ENCODE measurements around the gene FDXACB1.

The FDXACB1 gene

GRCh38 chr11:111843661-111844060 lies 35.3 kb downstream of the FDXACB1 start:
- Mint-ChIP-seq H3K36me3 (ENCODE audit: low read depth) (peaks cover 20% of the 10 kb centered on the region), H3K4me3 (no peak overlapping the region), H3K27ac (no peak overlapping the region)

DNA sequence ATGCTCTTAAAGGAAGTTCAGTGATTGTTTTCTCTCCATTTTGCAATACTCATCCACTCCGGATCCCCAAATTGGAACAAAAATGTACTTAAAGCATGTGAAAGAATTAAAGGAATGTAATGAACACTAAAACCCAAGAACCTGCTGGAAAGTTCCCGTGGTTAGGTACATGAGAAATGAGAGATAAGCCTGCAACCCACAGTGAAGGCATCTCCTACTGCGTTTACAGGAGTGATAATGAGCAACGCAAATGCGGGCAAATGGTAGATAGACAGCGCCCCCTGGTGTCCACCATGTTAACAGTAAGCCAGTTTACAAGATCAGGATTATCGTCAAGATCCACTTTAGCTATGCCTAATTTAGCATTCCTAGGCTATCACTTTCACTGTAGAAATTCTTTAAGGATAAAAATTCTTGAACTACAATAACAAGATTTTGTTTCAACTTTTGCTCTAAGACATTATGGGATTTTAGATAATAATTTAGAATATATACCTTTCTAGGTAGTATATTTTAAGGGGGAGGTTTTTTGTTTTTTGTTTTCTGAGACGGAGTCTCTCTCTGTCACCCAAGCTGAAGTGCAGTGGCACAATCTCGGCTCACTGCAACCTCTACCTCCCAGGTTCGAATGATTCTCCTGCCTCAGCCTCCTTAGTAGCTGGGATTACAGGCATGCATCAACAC lies 37.5 kb downstream of the FDXACB1 start:
- no peak overlapping the region for H3K27ac Mint-ChIP-seq

More at GRCh38 chr11:111843661-111844060, 35.3 kb downstream of the FDXACB1 start:
- H3K4me1 Mint-ChIP-seq (ENCODE audit: low read depth), result no peaks in the 10 kb centered on the region
- no peak for DNase-seq (ENCODE audit: low spot score)
- H3K27me3 Mint-ChIP-seq (ENCODE audit: low read depth), result no peaks in the 10 kb centered on the region
- H3K9me3 Mint-ChIP-seq, result no peaks in the 10 kb centered on the region

GRCh38 chr11:111840143-111840542 lies 38.8 kb downstream of the FDXACB1 start:
- DNase-seq (ENCODE audit: low spot score), result no peak
- no peaks in the 10 kb centered on the region for H3K9me3 Mint-ChIP-seq
- H3K36me3 Mint-ChIP-seq (ENCODE audit: low read depth), result peaks cover 24% of the 10 kb centered on the region
- H3K27me3 Mint-ChIP-seq (ENCODE audit: low read depth), result no peaks in the 10 kb centered on the region
- H3K27ac Mint-ChIP-seq, result no peak overlapping the region
- no peak overlapping the region for H3K4me3 Mint-ChIP-seq
- H3K4me1 Mint-ChIP-seq (ENCODE audit: low read depth), result peaks cover 3% of the 10 kb centered on the region

More for the DNA sequence above, 37.5 kb downstream of the FDXACB1 start:
- Mint-ChIP-seq H3K36me3 (ENCODE audit: low read depth) (peaks cover 18% of the 10 kb centered on the region), H3K4me1 (ENCODE audit: low read depth) (peaks cover 3% of the 10 kb centered on the region), H3K4me3 (no peak overlapping the region), H3K9me3 (no peaks in the 10 kb centered on the region), H3K27me3 (ENCODE audit: low read depth) (no peaks in the 10 kb centered on the region)
- DNase-seq (ENCODE audit: low spot score), result peak; percentile 75

- Mint-ChIP-seq H3K27ac (no peak overlapping the region), H3K4me1 (ENCODE audit: low read depth) (peaks cover 3% of the 10 kb centered on the region), H3K4me3 (no peak overlapping the region), H3K9me3 (no peaks in the 10 kb centered on the region), H3K27me3 (ENCODE audit: low read depth) (no peaks in the 10 kb centered on the region), H3K36me3 (ENCODE audit: low read depth) (peaks cover 22% of the 10 kb centered on the region)
- DNase-seq (ENCODE audit: low spot score), result no peak
Observed at GRCh38 chr11:111838054-111838453, 40.9 kb downstream of the FDXACB1 start.

- Mint-ChIP-seq H3K27ac (no peak overlapping the region), H3K4me3 (no peak overlapping the region), H3K9me3 (no peaks in the 10 kb centered on the region), H3K27me3 (ENCODE audit: low read depth) (no peaks in the 10 kb centered on the region), H3K36me3 (ENCODE audit: low read depth) (peaks cover 22% of the 10 kb centered on the region), H3K4me1 (ENCODE audit: low read depth) (peaks cover 3% of the 10 kb centered on the region)
- DNase-seq (ENCODE audit: low spot score), result no peak
Observed at GRCh38 chr11:111837366-111837891, 41.5 kb downstream of the FDXACB1 start.

DNA sequence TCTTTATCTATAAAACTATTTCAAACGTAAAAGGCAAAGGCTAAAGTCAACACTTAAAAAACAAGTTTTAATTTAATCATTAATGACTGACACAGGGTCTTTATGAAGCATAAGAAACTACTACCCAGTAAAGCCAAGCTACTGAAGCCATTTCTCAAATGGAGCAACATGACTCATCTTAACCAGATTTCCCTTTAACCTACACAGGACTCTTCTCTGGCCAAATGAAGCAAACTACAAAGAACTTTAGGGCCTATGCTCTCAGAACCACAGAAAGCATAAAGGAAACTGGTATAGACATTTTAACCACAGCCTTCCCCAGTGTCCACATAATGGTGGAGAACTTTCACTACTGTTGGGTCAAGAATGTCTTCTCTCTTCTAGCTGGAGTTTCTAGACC lies 42.2 kb downstream of the FDXACB1 start:
- DNase-seq (ENCODE audit: low spot score), result no peak
- Mint-ChIP-seq H3K27me3 (ENCODE audit: low read depth) (no peaks in the 10 kb centered on the region), H3K4me3 (no peak overlapping the region), H3K4me1 (ENCODE audit: low read depth) (peaks cover 3% of the 10 kb centered on the region), H3K9me3 (no peaks in the 10 kb centered on the region), H3K27ac (no peak overlapping the region), H3K36me3 (ENCODE audit: low read depth) (peaks cover 24% of the 10 kb centered on the region)

DNA sequence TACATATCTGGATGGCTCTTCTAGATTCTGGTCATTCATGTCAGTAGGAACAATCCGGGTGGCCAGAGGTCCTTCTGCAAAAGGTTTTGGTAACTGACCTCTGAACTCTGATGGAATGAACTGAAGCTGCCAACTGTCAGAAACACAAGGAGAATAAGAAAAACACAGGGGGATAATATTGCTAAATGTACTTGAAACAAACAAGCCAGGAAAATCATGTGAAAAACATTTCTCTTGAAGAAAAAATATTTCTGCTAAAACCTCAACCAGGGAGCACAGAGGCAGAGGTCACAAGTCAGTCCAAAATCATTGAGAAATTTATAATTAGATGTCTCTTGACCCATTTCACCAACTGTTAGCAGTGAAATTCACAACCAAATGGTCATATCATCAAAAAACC lies 42.8 kb downstream of the FDXACB1 start:
- no peak overlapping the region for H3K27ac Mint-ChIP-seq
- no peak overlapping the region for H3K4me3 Mint-ChIP-seq
- no peaks in the 10 kb centered on the region for H3K9me3 Mint-ChIP-seq
- no peaks in the 10 kb centered on the region for H3K27me3 Mint-ChIP-seq (ENCODE audit: low read depth)
- no peak for DNase-seq (ENCODE audit: low spot score)
- H3K36me3 Mint-ChIP-seq (ENCODE audit: low read depth), result peaks cover 28% of the 10 kb centered on the region
- H3K4me1 Mint-ChIP-seq (ENCODE audit: low read depth), result peaks cover 3% of the 10 kb centered on the region

- Mint-ChIP-seq H3K4me3 (no peak overlapping the region), H3K9me3 (no peaks in the 10 kb centered on the region), H3K4me1 (ENCODE audit: low read depth) (peaks cover 3% of the 10 kb centered on the region), H3K36me3 (ENCODE audit: low read depth) (peaks cover 28% of the 10 kb centered on the region), H3K27me3 (ENCODE audit: low read depth) (no peaks in the 10 kb centered on the region), H3K27ac (no peak overlapping the region)
- no peak for DNase-seq (ENCODE audit: low spot score)
Observed at GRCh38 chr11:111835665-111836064, 43.3 kb downstream of the FDXACB1 start.

- DNase-seq (ENCODE audit: low spot score), result no peak
- H3K36me3 Mint-ChIP-seq (ENCODE audit: low read depth), result peaks cover 33% of the 10 kb centered on the region
Observed at GRCh38 chr11:111834432-111835163, 44.4 kb downstream of the FDXACB1 start.

GRCh38 chr11:111833524-111833923 lies 45.4 kb downstream of the FDXACB1 start:
- Mint-ChIP-seq H3K27me3 (ENCODE audit: low read depth) (no peaks in the 10 kb centered on the region), H3K36me3 (ENCODE audit: low read depth) (peaks cover 36% of the 10 kb centered on the region), H3K4me1 (ENCODE audit: low read depth) (peaks cover 10% of the 10 kb centered on the region), H3K9me3 (no peaks in the 10 kb centered on the region), H3K27ac (no peak overlapping the region), H3K4me3 (no peak overlapping the region)
- DNase-seq (ENCODE audit: low spot score), result no peak

More at GRCh38 chr11:111834432-111835163, 44.4 kb downstream of the FDXACB1 start:
- H3K27ac Mint-ChIP-seq, result no peak overlapping the region
- no peaks in the 10 kb centered on the region for H3K9me3 Mint-ChIP-seq
- H3K4me3 Mint-ChIP-seq, result no peak overlapping the region
- peaks cover 5% of the 10 kb centered on the region for H3K4me1 Mint-ChIP-seq (ENCODE audit: low read depth)
- H3K27me3 Mint-ChIP-seq (ENCODE audit: low read depth), result no peaks in the 10 kb centered on the region

- H3K9me3 Mint-ChIP-seq, result no peaks in the 10 kb centered on the region
- peaks cover 29% of the 10 kb centered on the region for H3K36me3 Mint-ChIP-seq (ENCODE audit: low read depth)
- no peak overlapping the region for H3K4me3 Mint-ChIP-seq
- H3K27ac Mint-ChIP-seq, result no peak overlapping the region
- DNase-seq (ENCODE audit: low spot score), result no peak
- H3K27me3 Mint-ChIP-seq (ENCODE audit: low read depth), result no peaks in the 10 kb centered on the region
- H3K4me1 Mint-ChIP-seq (ENCODE audit: low read depth), result peaks cover 7% of the 10 kb centered on the region
Observed at GRCh38 chr11:111829185-111829968, 49.6 kb downstream of the FDXACB1 start.

GRCh38 chr11:111826322-111826950 lies 52.5 kb downstream of the FDXACB1 start:
- Mint-ChIP-seq H3K4me3 (no peak overlapping the region), H3K4me1 (ENCODE audit: low read depth) (peaks cover 7% of the 10 kb centered on the region), H3K36me3 (ENCODE audit: low read depth) (peaks cover 19% of the 10 kb centered on the region), H3K9me3 (no peaks in the 10 kb centered on the region), H3K27ac (no peak overlapping the region), H3K27me3 (ENCODE audit: low read depth) (no peaks in the 10 kb centered on the region)
- no peak for DNase-seq (ENCODE audit: low spot score)

Data from T-helper 2 cell treated with Interferon-gamma antibody and Interleukin-4, amounts not matched to agents 5 μg/mL and 100 μg/mL, for 36 hours (primary cell).